HepG2 (cell line): Measurements from ENCODE around the gene MIOS. TPM values are rescaled to one million over a fixed set of nuclear protein-coding genes. Genes with fewer than 3 reads are reported as not detected.

Source experiments
- BCL6 ChIP-seq: IDR thresholded peaks from 2 replicates; pipeline ENCODE4 v1.6.1; 2016; ENCODE audit warnings: missing genetic modification reagents, missing compliant biosample characterization
- BORCS8-MEF2B ChIP-seq: sonication (generic); formaldehyde crosslinking; IDR thresholded peaks from 2 replicates; pipeline ENCODE4 v1.8.0; 2022; ENCODE audit warnings: mild to moderate bottlenecking, missing genetic modification reagents
- CREM ChIP-seq, 2 experiments: sonication (generic) in 1 of 2; formaldehyde crosslinking in 1 of 2; IDR thresholded peaks; 2 replicates each; pipeline versions ENCODE4 v1.4.0 to v1.6.1; 2016 to 2020; ENCODE audit warnings: antibody characterized with exemption in 1 of 2, mild to moderate bottlenecking in 1 of 2, missing genetic modification reagents in 1 of 2
- DMTF1 ChIP-seq: sonication (generic); formaldehyde crosslinking; IDR thresholded peaks from 2 replicates; pipeline ENCODE4 v1.4.0; 2020; ENCODE audit warnings: mild to moderate bottlenecking, missing genetic modification reagents
- ETS1 ChIP-seq: sonication (generic); formaldehyde crosslinking; IDR thresholded peaks from 2 replicates; pipeline ENCODE4 v1.4.0; 2020; ENCODE audit warnings: missing genetic modification reagents
- FIP1L1 ChIP-seq: fragments of 200-400 bp; formaldehyde crosslinking; IDR thresholded peaks from 2 replicates; pipeline ENCODE4 v1.6.1; 2018; ENCODE audit warnings: low read depth, mild to moderate bottlenecking, low read length, moderate library complexity, borderline replicate concordance; ENCODE audit not compliant: insufficient read depth
- HNRNPK ChIP-seq: fragments of 200-400 bp; formaldehyde crosslinking; IDR thresholded peaks from 2 replicates; pipeline ENCODE4 v1.6.1; 2018; ENCODE audit warnings: low read length, low read depth, moderate library complexity, mild to moderate bottlenecking; ENCODE audit not compliant: poor library complexity, severe bottlenecking
- NFE2L2 ChIP-seq: fragments of 150-350 bp; IDR thresholded peaks from 2 replicates; pipeline ENCODE4 v1.6.1; 2014; ENCODE audit warnings: low read length
- SIN3B ChIP-seq: fragments of 150-350 bp; IDR thresholded peaks from 2 replicates; pipeline ENCODE4 v1.6.1; 2014; ENCODE audit warnings: low read length
- SMC3 ChIP-seq: IDR thresholded peaks from 2 replicates; pipeline ENCODE4 v1.6.1; 2011; ENCODE audit warnings: low read length, improper control_type of control experiment
- SNRNP70 ChIP-seq: fragments of 200-400 bp; formaldehyde crosslinking; IDR thresholded peaks from 2 replicates; pipeline ENCODE4 v1.6.1; 2017; ENCODE audit warnings: mild to moderate bottlenecking, low read depth, low read length, moderate library complexity
- SP2 ChIP-seq: sonication (generic); formaldehyde crosslinking; IDR thresholded peaks from 2 replicates; pipeline ENCODE4 v1.5.1; 2020; ENCODE audit warnings: mild to moderate bottlenecking, missing genetic modification reagents
- SSRP1 ChIP-seq: IDR thresholded peaks from 2 replicates; pipeline ENCODE4 v1.6.1; 2016; ENCODE audit warnings: control low read depth
- TAF15 ChIP-seq: fragments of 200-400 bp; formaldehyde crosslinking; IDR thresholded peaks from one replicate; pipeline ENCODE4 v1.6.1; 2018; ENCODE audit warnings: mild to moderate bottlenecking, low read depth, low read length; ENCODE audit not compliant: poor library complexity, severe bottlenecking
- THAP9 ChIP-seq: sonication (generic); formaldehyde crosslinking; IDR thresholded peaks from 2 replicates; pipeline ENCODE4; 2020; ENCODE audit warnings: missing genetic modification reagents, mild to moderate bottlenecking, borderline replicate concordance
- TOPORS ChIP-seq: sonication (generic); formaldehyde crosslinking; IDR thresholded peaks from 2 replicates; pipeline ENCODE4 v1.8.0; 2023; ENCODE audit warnings: mild to moderate bottlenecking, missing genetic modification reagents
- ZBTB3 ChIP-seq: sonication (generic); formaldehyde crosslinking; IDR thresholded peaks from 2 replicates; pipeline ENCODE4 v1.4.0; 2020; ENCODE audit warnings: low read depth, mild to moderate bottlenecking, moderate library complexity, missing genetic modification reagents, borderline replicate concordance
- ZMAT3 ChIP-seq: sonication (generic); formaldehyde crosslinking; conservative IDR thresholded peaks from 2 replicates; pipeline ENCODE4 v1.7.0; 2021; ENCODE audit warnings: missing genetic modification reagents
- ZMYM4 ChIP-seq: sonication (generic); formaldehyde crosslinking; IDR thresholded peaks from 2 replicates; pipeline ENCODE4 v1.8.1; 2023; ENCODE audit warnings: mild to moderate bottlenecking, missing genetic modification reagents
- ZNF251 ChIP-seq: sonication (generic); formaldehyde crosslinking; IDR thresholded peaks from 2 replicates; pipeline ENCODE4 v1.9.0; 2021; ENCODE audit warnings: mild to moderate bottlenecking, missing genetic modification reagents
- ZNF263 ChIP-seq: sonication (generic); formaldehyde crosslinking; IDR thresholded peaks from 2 replicates; pipeline ENCODE4 v1.4.0; 2020; ENCODE audit warnings: missing genetic modification reagents
- ZNF274 ChIP-seq: sonication (generic); formaldehyde crosslinking; IDR thresholded peaks from 2 replicates; pipeline ENCODE4 v1.5.1; 2020; ENCODE audit warnings: mild to moderate bottlenecking, missing genetic modification reagents
- ZNF317 ChIP-seq: sonication (generic); formaldehyde crosslinking; IDR thresholded peaks from 2 replicates; pipeline ENCODE4 v1.5.0; 2020; ENCODE audit warnings: mild to moderate bottlenecking, missing genetic modification reagents
- ZNF44 ChIP-seq: sonication (generic); formaldehyde crosslinking; IDR thresholded peaks from 2 replicates; pipeline ENCODE4 v1.5.1; 2020; ENCODE audit warnings: mild to moderate bottlenecking, missing genetic modification reagents
- polyA plus RNA-seq, 8 experiments: library from polyadenylated mRNA; depleted of rRNA in 3 of 8; stranded (reverse) in 7 of 8; unstranded in 1 of 8; fragments of >200 nt; fragmentation: Illumina TruSeq in 4 of 8; extraction: Trizol in 4 of 8; gene quantifications; 2 replicates each; pipeline versions ENCODE4 v1.2.1 to v1.2.3, GENCODE V29; 2011 to 2016; ENCODE audit warnings: low read depth in 4 of 8, missing spikeins in 1 of 8, mixed read lengths in 1 of 8; ENCODE audit not compliant: insufficient read depth in 1 of 8
- total RNA-seq, 5 experiments: library from RNA; depleted of rRNA; stranded (reverse); fragments of >200 nt; fragmentation: Illumina TruSeq; extraction: Trizol; gene quantifications; 2 replicates each; pipeline ENCODE4 v1.2.3, GENCODE V29; 2016; ENCODE audit warnings: low read depth in 1 of 5

MIOS gene
- total and polyA plus RNA-seq, 2 of the 13 experiments (the other 11 are each of a cell fraction or from before 2014, with no cell fraction given): 15.2 to 33.5 TPM

DNA sequence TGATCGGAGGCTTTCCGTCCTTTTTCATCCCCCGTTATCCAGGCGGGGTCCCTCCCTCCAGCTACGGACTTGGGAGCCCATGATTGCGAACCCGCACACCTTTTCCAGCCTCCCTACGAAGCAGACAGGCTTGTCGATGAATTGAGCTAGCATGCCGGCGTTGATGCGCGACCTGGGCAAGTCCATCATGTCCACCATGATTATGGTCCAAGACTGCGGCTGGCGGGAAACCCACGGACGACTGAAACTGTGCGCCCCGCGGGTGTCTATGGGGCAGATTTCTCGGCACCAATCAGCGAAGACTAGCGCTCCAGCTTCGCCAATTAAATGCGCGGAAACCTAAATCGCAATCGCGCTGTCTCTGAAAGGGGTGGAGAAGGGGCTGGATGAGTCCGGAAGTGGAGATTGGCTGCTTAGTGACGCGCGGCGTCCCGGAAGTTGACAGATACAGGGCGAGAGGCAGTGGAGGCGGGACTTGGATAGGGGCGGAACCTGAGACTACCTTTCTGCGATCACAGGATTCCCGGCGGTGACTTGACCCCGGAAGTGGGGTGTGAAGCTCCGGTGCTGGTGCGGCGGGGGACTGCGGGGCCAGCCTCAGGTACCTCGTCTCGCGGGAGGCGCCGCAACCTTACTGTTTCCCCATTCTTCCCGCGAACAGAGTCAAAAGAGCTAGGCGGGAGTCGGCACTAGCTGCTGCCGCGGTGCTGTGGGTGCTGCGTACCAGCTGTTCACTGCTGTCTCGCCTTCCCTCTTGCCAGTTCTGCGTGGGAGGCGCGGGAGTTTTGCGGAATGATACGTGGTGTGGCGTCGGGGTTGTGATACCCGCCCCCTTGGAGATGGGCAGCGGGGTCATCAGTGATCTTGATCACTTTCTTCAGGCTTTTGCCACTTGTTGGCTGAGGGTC is 73.8 kb downstream of the MIOS start, which contains the start of gene UMAD1 (continued):
- TF ChIP-seq CREM (IDR thresholded peaks at IDR 0.05) (peak; percentile 87), CREM (CRISPR knock-in tag; IDR thresholded peaks at IDR 0.05) (no peak), SSRP1 (CRISPR knock-in tag) (no peak), BORCS8-MEF2B (CRISPR knock-in tag) (peak; percentile 55; the same call in 1 of the 2 replicates), ZNF274 (CRISPR knock-in tag) (no peak), ZNF44 (CRISPR knock-in tag) (no peak), SMC3 (no peak), TAF15 (no peak), ZBTB3 (no peak), SP2 (CRISPR knock-in tag) (peak; percentile 90), SIN3B (peak; percentile 76), ZMAT3 (CRISPR knock-in tag) (peak; percentile 55; the same call in 1 of the 2 replicates), TOPORS (no peak), ZNF251 (CRISPR knock-in tag) (no peak), HNRNPK (no peak), BCL6 (no peak), ETS1 (no peak), NFE2L2 (no peak), ZMYM4 (CRISPR knock-in tag) (peak; percentile 99), SNRNP70 (no peak), ZNF317 (no peak; the same call in 1 of the 2 replicates), DMTF1 (CRISPR knock-in tag) (no peak), ZNF263 (CRISPR knock-in tag) (no peak), FIP1L1 (no peak), THAP9 (CRISPR knock-in tag) (peak; percentile 67)
